HG02642 (cell line): ENCODE results near the gene GTSF1L.

Experiments
- ATAC-seq: cut with Tn5 transposase; IDR thresholded peaks from one replicate; pipeline ENCODE4 v1.9.1; 2021; ENCODE audit warnings: mild to moderate bottlenecking; ENCODE audit not compliant: unreplicated experiment, poor library complexity

Gene GTSF1L

DNA sequence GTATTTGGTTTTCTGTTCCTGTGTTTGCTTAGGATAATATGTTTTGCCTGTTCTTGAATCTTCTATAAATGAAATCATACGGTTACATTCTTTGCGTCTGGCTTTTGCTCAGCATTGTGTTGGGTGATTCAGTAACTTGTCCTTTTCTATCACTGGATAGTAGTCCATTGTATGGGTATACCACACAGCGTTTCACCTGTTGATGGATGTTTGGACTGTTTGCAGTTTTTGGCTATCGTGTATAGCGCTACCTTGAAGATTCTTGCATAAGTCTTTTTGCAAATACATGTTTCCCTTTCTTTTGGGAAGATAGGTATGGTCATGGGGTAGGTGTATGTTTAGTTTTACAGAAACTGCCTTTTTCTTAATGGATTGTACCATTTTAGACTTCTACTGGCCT is 50.4 kb downstream of the GTSF1L start:
- no peak for ATAC-seq
